SJSA1 (cell line): Measurements from ENCODE around the gene TMX1. TPM values are rescaled to one million over a fixed set of nuclear protein-coding genes. Genes with fewer than 3 reads are reported as not detected.

Experiments
- total RNA-seq: library from RNA; depleted of rRNA; stranded (reverse); fragments of >200 nt; shearing (Covaris generic); gene quantifications from 2 replicates; pipeline ENCODE4 v1.2.3, GENCODE V29; 2014; rRNA removed

TMX1 gene
- total RNA-seq, 1 experiment from 2014 or later, result 87.6 TPM

Other genes with a start within 250 kb of the TMX1 start
- gene TRIM9, start 145.1 kb upstream of the TMX1 start, total RNA-seq, result 0.16 TPM in 1 of 2 replicates, not detected in the other